ENCODE results near the gene PRPF6. TPM values are rescaled to one million over a fixed set of nuclear protein-coding genes. Genes with fewer than 3 reads are reported as not detected.

The PRPF6 gene
- total and polyA plus RNA-seq, 5 donors = 29.6 to 44.7 (median 43.1) TPM

- H3K4me1 ChIP-seq (ENCODE audit: control insufficient read depth, insufficient read depth, low read length) = no peaks in the 10 kb centered on the region
- H3K9me3 ChIP-seq (ENCODE audit: control insufficient read depth, low read length) = no peaks in the 10 kb centered on the region
- H3K4me3 ChIP-seq (ENCODE audit: low read length) = no peak overlapping the region
- ATAC-seq (no peak), DNase-seq (peak; percentile 17 to 63 (median 53))
- H3K27ac ChIP-seq (ENCODE audit: low read length) = no peak overlapping the region
- WGBS = 93% methylated on average over 27 of the region's 27 CpGs
- intact Hi-C loops (cut with DNase I) = no loop called here
- no peaks in the 10 kb centered on the region for H3K27me3 ChIP-seq (ENCODE audit: control insufficient read depth, insufficient read depth)
Observed at GRCh38 chr20:63963348-63963741, 17.6 kb upstream of the PRPF6 start.

DNA sequence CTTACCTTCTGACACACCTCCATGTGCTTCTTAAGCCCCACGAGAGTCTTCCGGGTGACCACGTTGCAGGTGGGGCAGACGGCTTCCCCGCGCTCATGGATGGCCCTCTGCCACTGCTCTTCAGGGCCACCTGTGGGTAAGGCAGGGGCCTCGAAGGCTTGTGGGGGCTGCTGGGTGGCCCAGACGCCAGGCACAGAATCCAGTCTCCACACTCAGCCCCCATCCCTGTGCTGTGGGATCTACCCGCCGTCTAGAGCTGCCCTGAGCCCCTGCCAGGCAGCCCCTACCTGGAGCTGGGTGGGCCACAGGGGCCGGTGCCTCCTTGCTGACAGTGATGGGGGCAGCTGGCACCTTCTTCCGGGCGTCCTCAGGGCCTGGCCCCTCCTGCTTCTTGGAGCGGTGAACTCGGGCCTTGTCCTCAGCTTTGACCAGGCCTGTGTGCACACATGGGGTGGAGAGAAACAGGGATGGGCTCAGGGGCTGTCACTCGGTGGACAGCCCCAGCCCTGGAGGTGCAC is 17.1 kb upstream of the PRPF6 start:
- Histone ChIP-seq H3K27me3 (ENCODE audit: control insufficient read depth, insufficient read depth) (no peaks in the 10 kb centered on the region), H3K9me3 (ENCODE audit: control insufficient read depth, low read length) (no peaks in the 10 kb centered on the region), H3K4me1 (ENCODE audit: control insufficient read depth, insufficient read depth, low read length) (no peaks in the 10 kb centered on the region), H3K4me3 (ENCODE audit: low read length) (no peak overlapping the region), H3K27ac (ENCODE audit: low read length) (no peak overlapping the region)
- DNase-seq (peak in 2 of 3 donors; percentile 11 to 44), ATAC-seq (no peak)
- WGBS = 95% methylated on average over 16 of the region's 16 CpGs
- intact Hi-C loops (cut with DNase I) = no loop called here

DNA sequence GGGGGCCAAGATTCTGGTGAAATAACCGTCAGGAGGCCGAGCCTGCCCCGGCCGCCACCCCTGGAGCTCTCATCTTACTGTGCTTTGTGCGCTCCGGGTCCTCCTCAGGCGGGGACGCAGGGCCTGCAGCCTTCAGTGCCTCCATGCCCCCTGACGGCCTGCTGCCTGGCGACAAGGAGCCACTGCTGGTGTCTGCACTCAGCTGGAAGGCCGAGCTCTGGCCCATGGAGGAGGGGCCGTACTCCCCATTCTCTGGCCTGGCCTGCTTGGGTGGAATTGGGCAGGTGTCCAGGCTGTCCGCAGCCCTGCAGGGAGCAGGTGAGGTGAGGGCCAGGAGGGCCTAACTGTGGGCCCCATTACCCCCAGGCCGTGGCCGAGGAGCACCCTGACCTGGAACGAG is 16.5 kb upstream of the PRPF6 start:
- Histone ChIP-seq H3K27me3 (ENCODE audit: control insufficient read depth, insufficient read depth) (no peaks in the 10 kb centered on the region), H3K4me1 (ENCODE audit: control insufficient read depth, insufficient read depth, low read length) (no peaks in the 10 kb centered on the region), H3K4me3 (ENCODE audit: low read length) (no peak overlapping the region), H3K9me3 (ENCODE audit: control insufficient read depth, low read length) (no peaks in the 10 kb centered on the region), H3K27ac (ENCODE audit: low read length) (no peak overlapping the region)
- DNase-seq (peak; percentile 12 to 64 (median 40)), ATAC-seq (no peak)
- WGBS = 94% methylated on average over 16 of the region's 16 CpGs
- intact Hi-C loops (cut with DNase I) = no loop called here

DNA sequence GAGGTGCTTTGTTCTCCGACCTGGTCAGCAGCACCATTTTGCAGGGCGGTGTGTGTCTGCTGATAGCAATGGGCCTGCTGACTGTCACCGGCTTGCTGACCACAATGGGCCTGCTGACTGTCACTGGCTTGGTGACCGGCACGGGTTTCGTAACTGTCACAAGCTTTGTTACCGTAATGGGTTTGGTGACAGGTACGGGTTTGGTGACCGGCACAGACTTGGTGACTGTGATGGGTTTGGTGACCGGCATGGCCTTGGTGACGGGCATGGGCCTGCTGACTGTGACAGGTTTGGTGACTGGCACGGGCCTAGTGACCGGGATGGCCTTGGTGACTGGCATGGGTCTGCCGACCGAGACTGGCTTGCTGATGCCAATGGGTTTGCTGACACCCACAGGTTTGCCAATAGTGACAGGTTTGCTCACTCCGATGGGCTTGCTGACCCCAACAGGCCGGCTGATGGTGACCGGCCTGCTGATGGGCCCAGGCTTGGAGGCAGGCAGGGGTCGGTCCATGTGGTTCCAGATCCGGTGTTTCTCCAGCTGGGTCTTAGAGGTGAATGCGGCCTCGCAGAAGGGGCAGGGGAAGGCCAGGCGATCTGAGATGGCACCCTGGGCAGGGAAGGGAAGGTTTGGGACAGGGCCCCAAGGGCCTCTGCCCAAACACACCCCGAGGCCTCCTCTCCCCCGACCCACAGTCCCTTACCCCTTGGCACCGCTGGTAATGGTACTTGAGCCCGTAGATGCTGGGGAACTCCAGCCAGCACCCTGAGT is 14.6 kb upstream of the PRPF6 start:
- no peak overlapping the region for H3K27ac ChIP-seq (ENCODE audit: low read length)
- H3K27me3 ChIP-seq (ENCODE audit: control insufficient read depth, insufficient read depth) = no peaks in the 10 kb centered on the region
- H3K9me3 ChIP-seq (ENCODE audit: control insufficient read depth, low read length) = no peaks in the 10 kb centered on the region
- intact Hi-C loops (cut with DNase I) = no loop called here
- peaks cover 2% of the 10 kb centered on the region for H3K4me1 ChIP-seq (ENCODE audit: control insufficient read depth, insufficient read depth, low read length)
- H3K4me3 ChIP-seq (ENCODE audit: low read length) = no peak overlapping the region
- ATAC-seq = no peak
- DNase-seq = peak in 1 of 3 donors; percentile 32
- 95% methylated on average over 27 of the region's 27 CpGs for WGBS

- ATAC-seq = no peak
- Histone ChIP-seq H3K9me3 (ENCODE audit: control insufficient read depth, low read length) (no peaks in the 10 kb centered on the region), H3K27ac (ENCODE audit: low read length) (no peak overlapping the region), H3K27me3 (ENCODE audit: control insufficient read depth, insufficient read depth) (no peaks in the 10 kb centered on the region), H3K4me3 (ENCODE audit: low read length) (no peak overlapping the region), H3K4me1 (ENCODE audit: control insufficient read depth, insufficient read depth, low read length) (peaks cover 2% of the 10 kb centered on the region)
- peak in 1 of 3 donors; percentile 47 for DNase-seq
- WGBS = 93% methylated on average over 13 of the region's 13 CpGs
- intact Hi-C loops (cut with DNase I) = no loop called here
Observed at GRCh38 chr20:63966944-63967322, 14.0 kb upstream of the PRPF6 start.

- Histone ChIP-seq H3K27ac (ENCODE audit: low read length) (no peak overlapping the region), H3K27me3 (ENCODE audit: control insufficient read depth, insufficient read depth) (no peaks in the 10 kb centered on the region), H3K4me3 (ENCODE audit: low read length) (no peak overlapping the region), H3K9me3 (ENCODE audit: control insufficient read depth, low read length) (no peaks in the 10 kb centered on the region), H3K4me1 (ENCODE audit: control insufficient read depth, insufficient read depth, low read length) (peaks cover 2% of the 10 kb centered on the region)
- no peak for ATAC-seq
- DNase-seq = peak in 2 of 3 donors; percentile 45 to 55
- WGBS = 91% methylated on average over 28 of the region's 28 CpGs
- intact Hi-C loops (cut with DNase I) = no loop called here
Observed at GRCh38 chr20:63967330-63968135, 13.4 kb upstream of the PRPF6 start.

DNA sequence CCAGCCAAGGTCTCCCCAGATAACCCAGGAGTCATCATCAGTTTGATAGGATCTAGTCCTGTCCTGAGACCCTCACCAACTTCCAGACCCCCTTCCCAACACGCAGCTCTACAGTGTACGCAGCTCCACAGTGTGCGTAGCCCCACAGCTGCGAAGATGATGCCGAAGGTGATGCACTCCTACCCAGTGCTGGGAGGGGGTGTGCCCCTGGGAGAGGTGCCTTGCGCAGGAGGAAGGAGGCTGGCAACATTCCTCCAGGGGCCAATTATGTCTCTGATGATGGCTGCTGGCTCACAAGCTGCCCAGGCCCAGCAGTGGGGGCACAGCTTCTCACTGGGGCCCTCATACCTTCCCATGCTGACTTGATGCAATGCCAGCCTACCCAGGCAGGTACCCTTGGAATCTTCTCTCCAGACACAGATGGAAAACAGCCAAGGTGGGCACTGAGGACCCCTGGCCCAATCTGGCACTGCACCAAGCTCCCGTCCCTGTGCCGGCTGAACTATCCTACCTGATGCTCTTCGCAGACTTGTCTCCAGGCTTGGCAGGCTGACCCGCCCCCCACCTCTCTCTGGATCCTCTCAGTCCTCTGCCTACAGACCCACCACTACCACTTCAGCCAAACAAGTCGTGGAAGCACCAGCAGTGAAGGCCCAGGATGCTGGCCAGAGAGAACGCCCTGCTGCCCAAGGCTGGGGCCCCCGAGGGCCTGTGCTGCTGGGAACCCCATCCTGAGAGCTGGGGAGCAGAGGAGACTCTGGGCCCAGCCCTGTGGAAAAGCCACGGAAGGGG is 12.6 kb upstream of the PRPF6 start:
- DNase-seq (peak in 2 of 3 donors; percentile 57 to 62), ATAC-seq (peak in 1 of 2 donors; percentile 5)
- 79% methylated on average over 14 of the region's 14 CpGs for WGBS
- Histone ChIP-seq H3K4me3 (ENCODE audit: low read length) (no peak overlapping the region), H3K27me3 (ENCODE audit: control insufficient read depth, insufficient read depth) (no peaks in the 10 kb centered on the region), H3K4me1 (ENCODE audit: control insufficient read depth, insufficient read depth, low read length) (peaks cover 2% of the 10 kb centered on the region), H3K9me3 (ENCODE audit: control insufficient read depth, low read length) (no peaks in the 10 kb centered on the region), H3K27ac (ENCODE audit: low read length) (no peak overlapping the region)
- intact Hi-C loops (cut with DNase I) = no loop called here

DNA sequence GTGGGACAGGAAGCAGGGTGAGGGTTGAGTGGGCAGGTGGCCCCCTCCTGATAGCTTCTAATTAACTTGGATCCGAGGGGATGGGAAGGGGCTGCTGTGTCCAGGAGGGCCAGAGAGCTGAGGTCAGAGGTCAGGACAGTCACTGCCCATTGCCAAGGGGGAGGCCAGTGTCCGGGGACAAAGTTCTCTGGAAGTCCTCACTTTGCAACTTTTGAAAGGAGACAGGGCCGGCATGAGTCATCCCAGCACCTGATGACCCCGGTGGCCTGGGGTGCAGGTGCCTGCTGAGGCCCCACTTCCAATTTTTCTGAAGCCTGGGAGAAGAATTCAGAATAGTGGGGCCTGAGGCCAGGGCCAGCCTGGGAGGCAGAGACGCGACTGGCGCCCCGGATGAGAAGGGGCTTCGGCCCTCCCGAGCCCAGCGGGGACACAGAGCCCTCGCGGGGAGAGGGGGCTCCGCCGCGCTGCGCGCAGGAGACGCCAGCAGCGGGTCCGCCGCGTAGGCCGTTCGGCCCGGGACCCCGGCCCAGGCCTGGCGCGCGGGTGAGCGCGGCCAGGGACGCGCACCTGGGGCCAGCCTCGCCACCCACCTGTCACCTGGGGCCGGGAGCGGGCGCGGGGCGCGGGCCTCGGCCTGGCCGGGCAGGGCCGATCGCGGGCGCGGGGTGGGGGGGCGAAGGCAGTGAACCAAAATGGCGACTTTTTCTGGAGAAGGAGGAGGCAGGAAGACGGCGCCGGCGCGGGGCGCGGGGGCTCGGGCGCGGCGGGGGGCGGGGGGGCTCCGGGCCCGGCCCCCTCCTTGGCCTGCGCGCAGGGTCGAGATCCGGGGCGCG is 11.8 kb upstream of the PRPF6 start:
- peak in 2 of 3 donors; percentile 71 to 80 for DNase-seq
- 2% methylated on average over 70 of the region's 70 CpGs for WGBS

DNA sequence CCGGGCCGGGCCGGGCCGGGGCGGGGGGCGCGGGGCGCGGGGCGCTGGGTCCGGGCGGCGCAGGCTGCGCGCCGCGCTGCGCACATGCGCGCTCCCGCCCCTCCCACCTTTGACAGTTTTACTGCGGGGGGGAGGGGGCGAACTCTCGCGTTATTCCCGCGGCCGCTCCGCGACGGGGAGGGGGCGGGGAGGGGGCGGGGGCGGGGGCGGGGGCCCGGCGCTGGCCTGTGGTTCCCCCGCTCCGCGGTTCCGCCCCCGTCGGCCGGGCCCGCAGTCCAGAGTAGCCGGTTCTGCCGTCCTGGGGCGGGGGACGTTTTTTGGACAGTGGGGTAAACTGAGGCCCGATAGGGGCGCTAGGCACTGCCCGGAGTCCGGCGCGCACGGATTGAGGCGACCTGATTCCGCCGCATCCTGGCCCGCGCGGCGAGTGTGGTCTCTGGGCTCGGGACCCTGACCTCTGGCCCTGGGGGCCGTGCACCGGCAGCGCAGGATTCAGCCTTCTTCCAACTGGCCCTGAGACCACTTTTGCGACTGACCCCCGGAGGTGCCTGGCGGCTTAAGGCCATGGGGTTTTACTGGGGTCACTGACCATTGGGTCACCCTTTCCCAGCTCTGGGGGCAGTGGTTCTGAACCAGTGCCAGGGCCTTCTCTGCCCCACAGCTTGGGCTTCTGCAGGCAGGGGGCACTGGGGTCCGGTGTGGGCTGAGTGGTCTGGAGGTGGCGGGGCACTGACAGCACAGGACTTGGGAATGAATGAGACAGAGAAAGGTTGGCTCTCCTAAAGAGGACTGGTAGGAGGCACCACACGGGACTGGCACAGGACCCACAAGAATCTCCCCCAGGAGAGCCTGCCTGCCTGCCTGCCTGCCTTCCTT is 10.9 kb upstream of the PRPF6 start, which contains the start of gene ZNF512B:
TSS of gene ZNF512B (minus strand) at position 93 of the 876 bp plus-strand sequence. CDS start 1,980 bp downstream, outside the sequence.
- H3K4me1 ChIP-seq (ENCODE audit: control insufficient read depth, insufficient read depth, low read length) = peaks cover 5% of the 10 kb centered on the region
- peak within 1 kb of the TSS; percentile 97 for H3K4me3 ChIP-seq (ENCODE audit: low read length)
- no peaks in the 10 kb centered on the region for H3K9me3 ChIP-seq (ENCODE audit: control insufficient read depth, low read length)
- H3K27ac ChIP-seq (ENCODE audit: low read length) = no peak within 1 kb of the TSS
- ATAC-seq (peak; percentile 20 to 25), DNase-seq (peak; percentile 79 to 93 (median 90))
- intact Hi-C loops (cut with DNase I) = loop anchor here (5.0 to 10.0 kb wide), 7 partner anchors 65 to 435 kb away; partner anchors contain the start of genes PTK6 (in 2 of the 4), DNAJC5 (in 1 of the 4), RTEL1 (in 1 of the 4) and STMN3 (in 1 of the 4)
- 4% methylated on average over 73 of the region's 73 CpGs for WGBS
- H3K27me3 ChIP-seq (ENCODE audit: control insufficient read depth, insufficient read depth) = no peaks in the 10 kb centered on the region

More for the DNA sequence above, 11.8 kb upstream of the PRPF6 start:
- intact Hi-C loops (cut with DNase I) = no loop called here
- Histone ChIP-seq H3K4me1 (ENCODE audit: control insufficient read depth, insufficient read depth, low read length) (peaks cover 5% of the 10 kb centered on the region), H3K27me3 (ENCODE audit: control insufficient read depth, insufficient read depth) (no peaks in the 10 kb centered on the region), H3K27ac (ENCODE audit: low read length) (no peak overlapping the region), H3K4me3 (ENCODE audit: low read length) (peak overlapping the region; percentile 97), H3K9me3 (ENCODE audit: control insufficient read depth, low read length) (no peaks in the 10 kb centered on the region)
- no peak for ATAC-seq

Data from right cardiac atrium (tissue), 5 donors.